IMR-90 (cell line): ENCODE measurements around the gene TXK.

Source experiments
- CEBPB ChIP-seq: IDR thresholded peaks from 2 replicates; pipeline ENCODE4 v1.6.1; 2012; ENCODE audit warnings: low read depth, low read length, improper control_type of control experiment
- MAZ ChIP-seq: IDR thresholded peaks from 2 replicates; pipeline ENCODE4 v1.6.1; 2012; ENCODE audit warnings: low read depth, mild to moderate bottlenecking, low read length, improper control_type of control experiment, moderate library complexity, borderline replicate concordance
- POLR2A ChIP-seq: IDR thresholded peaks from 2 replicates; pipeline ENCODE4 v1.6.1; 2012; ENCODE audit warnings: mild to moderate bottlenecking, low read depth, low read length
- RAD21 ChIP-seq: IDR thresholded peaks from 2 replicates; pipeline ENCODE4 v1.6.1; 2012; ENCODE audit warnings: low read length, improper control_type of control experiment
- RFX5 ChIP-seq: IDR thresholded peaks from 2 replicates; pipeline ENCODE4 v1.8.0; 2012; ENCODE audit warnings: low read depth, mild to moderate bottlenecking, low read length, moderate library complexity
- USF2 ChIP-seq: fragments of 150-350 bp; IDR thresholded peaks from 2 replicates; pipeline ENCODE4 v1.6.1; 2017; ENCODE audit warnings: mild to moderate bottlenecking, antibody characterized with exemption, low read length, low read depth
- TF ChIP-seq, protein P1 (sequence below): conservative IDR thresholded peaks from 2 replicates; pipeline ENCODE4 v1.5.1; 2012; ENCODE audit warnings: mild to moderate bottlenecking, low read depth, low read length, improper control_type of control experiment
- TF ChIP-seq, protein P2 (sequence below): fragments of 150-350 bp; IDR thresholded peaks from 2 replicates; pipeline ENCODE4 v1.6.1; 2016; ENCODE audit warnings: low read depth, mild to moderate bottlenecking, low read length, moderate library complexity, borderline replicate concordance

- TF ChIP-seq, protein P1, sequence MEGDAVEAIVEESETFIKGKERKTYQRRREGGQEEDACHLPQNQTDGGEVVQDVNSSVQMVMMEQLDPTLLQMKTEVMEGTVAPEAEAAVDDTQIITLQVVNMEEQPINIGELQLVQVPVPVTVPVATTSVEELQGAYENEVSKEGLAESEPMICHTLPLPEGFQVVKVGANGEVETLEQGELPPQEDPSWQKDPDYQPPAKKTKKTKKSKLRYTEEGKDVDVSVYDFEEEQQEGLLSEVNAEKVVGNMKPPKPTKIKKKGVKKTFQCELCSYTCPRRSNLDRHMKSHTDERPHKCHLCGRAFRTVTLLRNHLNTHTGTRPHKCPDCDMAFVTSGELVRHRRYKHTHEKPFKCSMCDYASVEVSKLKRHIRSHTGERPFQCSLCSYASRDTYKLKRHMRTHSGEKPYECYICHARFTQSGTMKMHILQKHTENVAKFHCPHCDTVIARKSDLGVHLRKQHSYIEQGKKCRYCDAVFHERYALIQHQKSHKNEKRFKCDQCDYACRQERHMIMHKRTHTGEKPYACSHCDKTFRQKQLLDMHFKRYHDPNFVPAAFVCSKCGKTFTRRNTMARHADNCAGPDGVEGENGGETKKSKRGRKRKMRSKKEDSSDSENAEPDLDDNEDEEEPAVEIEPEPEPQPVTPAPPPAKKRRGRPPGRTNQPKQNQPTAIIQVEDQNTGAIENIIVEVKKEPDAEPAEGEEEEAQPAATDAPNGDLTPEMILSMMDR: no peak
- TF ChIP-seq RAD21 (no peak), CEBPB (no peak), POLR2A (no peak), MAZ (no peak), RFX5 (no peak), USF2 (no peak)
- TF ChIP-seq, protein P2, sequence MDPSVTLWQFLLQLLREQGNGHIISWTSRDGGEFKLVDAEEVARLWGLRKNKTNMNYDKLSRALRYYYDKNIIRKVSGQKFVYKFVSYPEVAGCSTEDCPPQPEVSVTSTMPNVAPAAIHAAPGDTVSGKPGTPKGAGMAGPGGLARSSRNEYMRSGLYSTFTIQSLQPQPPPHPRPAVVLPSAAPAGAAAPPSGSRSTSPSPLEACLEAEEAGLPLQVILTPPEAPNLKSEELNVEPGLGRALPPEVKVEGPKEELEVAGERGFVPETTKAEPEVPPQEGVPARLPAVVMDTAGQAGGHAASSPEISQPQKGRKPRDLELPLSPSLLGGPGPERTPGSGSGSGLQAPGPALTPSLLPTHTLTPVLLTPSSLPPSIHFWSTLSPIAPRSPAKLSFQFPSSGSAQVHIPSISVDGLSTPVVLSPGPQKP: no peak
Measured at GRCh38 chr4:48058617-48059530, 75.2 kb downstream of the TXK start.
